ENCODE data around the gene LCN10. TPM values are rescaled to one million over a fixed set of nuclear protein-coding genes. Genes with fewer than 3 reads are reported as not detected.

Gene LCN10
- total and polyA plus RNA-seq, 2 of the 13 experiments (the other 11 are each of a cell fraction or from before 2014, with no cell fraction given): 0.53 to 0.61 TPM

DNA sequence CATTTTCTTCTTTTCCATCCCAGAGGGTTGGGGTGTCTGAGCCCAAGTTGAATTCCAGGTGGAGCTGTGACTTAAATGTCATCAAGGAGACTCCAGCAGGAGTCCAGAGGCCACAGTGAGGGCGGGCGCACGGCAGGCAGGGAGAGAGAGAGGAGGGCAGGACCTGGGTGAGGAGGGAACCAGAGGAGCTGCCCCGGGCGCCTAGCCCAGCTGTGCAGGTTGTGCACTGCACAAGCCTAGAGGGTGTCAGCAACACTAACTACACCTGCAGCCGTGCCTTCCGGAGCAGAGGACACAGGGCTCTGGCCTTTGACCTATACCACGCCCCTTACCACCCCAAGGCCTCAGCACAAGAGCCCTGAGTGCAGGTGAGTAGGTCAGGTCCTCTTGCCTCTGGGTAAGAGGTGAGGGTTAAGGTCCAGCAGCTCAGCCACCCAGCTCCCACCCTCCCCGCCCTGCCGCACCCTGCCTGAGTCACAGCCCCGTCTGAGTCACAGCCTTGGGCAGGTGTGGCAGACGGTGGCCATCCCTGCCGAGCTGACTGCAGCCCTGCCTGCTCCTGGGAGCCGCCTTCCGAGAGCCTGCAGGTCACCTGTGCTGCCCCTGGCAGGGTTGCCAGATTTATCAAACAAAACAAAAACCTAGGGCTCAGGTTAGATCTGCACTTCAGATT lies 49.1 kb downstream of the LCN10 start (continued):
- TF ChIP-seq, protein P1, sequence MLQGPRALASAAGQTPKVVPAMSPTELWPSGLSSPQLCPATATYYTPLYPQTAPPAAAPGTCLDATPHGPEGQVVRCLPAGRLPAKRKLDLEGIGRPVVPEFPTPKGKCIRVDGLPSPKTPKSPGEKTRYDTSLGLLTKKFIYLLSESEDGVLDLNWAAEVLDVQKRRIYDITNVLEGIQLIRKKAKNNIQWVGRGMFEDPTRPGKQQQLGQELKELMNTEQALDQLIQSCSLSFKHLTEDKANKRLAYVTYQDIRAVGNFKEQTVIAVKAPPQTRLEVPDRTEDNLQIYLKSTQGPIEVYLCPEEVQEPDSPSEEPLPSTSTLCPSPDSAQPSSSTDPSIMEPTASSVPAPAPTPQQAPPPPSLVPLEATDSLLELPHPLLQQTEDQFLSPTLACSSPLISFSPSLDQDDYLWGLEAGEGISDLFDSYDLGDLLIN (CRISPR knock-in tag; IDR thresholded peaks at IDR 0.05; ENCODE audit: borderline replicate concordance): no peak
- TF ChIP-seq, protein P2, sequence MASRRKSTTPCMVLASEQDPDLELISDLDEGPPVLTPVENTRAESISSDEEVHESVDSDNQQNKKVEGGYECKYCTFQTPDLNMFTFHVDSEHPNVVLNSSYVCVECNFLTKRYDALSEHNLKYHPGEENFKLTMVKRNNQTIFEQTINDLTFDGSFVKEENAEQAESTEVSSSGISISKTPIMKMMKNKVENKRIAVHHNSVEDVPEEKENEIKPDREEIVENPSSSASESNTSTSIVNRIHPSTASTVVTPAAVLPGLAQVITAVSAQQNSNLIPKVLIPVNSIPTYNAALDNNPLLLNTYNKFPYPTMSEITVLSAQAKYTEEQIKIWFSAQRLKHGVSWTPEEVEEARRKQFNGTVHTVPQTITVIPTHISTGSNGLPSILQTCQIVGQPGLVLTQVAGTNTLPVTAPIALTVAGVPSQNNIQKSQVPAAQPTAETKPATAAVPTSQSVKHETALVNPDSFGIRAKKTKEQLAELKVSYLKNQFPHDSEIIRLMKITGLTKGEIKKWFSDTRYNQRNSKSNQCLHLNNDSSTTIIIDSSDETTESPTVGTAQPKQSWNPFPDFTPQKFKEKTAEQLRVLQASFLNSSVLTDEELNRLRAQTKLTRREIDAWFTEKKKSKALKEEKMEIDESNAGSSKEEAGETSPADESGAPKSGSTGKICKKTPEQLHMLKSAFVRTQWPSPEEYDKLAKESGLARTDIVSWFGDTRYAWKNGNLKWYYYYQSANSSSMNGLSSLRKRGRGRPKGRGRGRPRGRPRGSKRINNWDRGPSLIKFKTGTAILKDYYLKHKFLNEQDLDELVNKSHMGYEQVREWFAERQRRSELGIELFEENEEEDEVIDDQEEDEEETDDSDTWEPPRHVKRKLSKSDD (CRISPR knock-in tag; IDR thresholded peaks at IDR 0.05; ENCODE audit: low read depth): peak; percentile 40; the same call in 1 of the 2 replicates
- TF ChIP-seq, protein P3, sequence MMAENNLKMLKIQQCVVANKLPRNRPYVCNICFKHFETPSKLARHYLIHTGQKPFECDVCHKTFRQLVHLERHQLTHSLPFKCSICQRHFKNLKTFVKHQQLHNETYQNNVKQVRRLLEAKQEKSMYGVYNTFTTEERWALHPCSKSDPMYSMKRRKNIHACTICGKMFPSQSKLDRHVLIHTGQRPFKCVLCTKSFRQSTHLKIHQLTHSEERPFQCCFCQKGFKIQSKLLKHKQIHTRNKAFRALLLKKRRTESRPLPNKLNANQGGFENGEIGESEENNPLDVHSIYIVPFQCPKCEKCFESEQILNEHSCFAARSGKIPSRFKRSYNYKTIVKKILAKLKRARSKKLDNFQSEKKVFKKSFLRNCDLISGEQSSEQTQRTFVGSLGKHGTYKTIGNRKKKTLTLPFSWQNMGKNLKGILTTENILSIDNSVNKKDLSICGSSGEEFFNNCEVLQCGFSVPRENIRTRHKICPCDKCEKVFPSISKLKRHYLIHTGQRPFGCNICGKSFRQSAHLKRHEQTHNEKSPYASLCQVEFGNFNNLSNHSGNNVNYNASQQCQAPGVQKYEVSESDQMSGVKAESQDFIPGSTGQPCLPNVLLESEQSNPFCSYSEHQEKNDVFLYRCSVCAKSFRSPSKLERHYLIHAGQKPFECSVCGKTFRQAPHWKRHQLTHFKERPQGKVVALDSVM (CRISPR knock-in tag; IDR thresholded peaks at IDR 0.05): no peak
- TF ChIP-seq THAP11 (CRISPR knock-in tag; IDR thresholded peaks at IDR 0.05) (no peak), ZNF143 (CRISPR knock-in tag; IDR thresholded peaks at IDR 0.05) (no peak), DNMT3B (CRISPR knock-in tag; conservative IDR thresholded peaks at IDR 0.05) (no peak), ZNF383 (CRISPR knock-in tag; IDR thresholded peaks at IDR 0.05; ENCODE audit: borderline replicate concordance) (no peak), TBX3 (IDR thresholded peaks at IDR 0.05; ENCODE audit: borderline replicate concordance) (no peak), RAD21 (CRISPR knock-in tag; IDR thresholded peaks at IDR 0.05) (no peak), SP5 (CRISPR knock-in tag; IDR thresholded peaks at IDR 0.05; ENCODE audit: borderline replicate concordance, low read depth) (peak; percentile 97), STAT5B (CRISPR knock-in tag; IDR thresholded peaks at IDR 0.05) (no peak), AGO1 (IDR thresholded peaks at IDR 0.05; ENCODE audit: low read depth, low read length, poor library complexity, severe bottlenecking) (no peak), RFXANK (CRISPR knock-in tag; IDR thresholded peaks at IDR 0.05) (no peak), ZNF674 (CRISPR knock-in tag; IDR thresholded peaks at IDR 0.05; ENCODE audit: low read depth) (no peak), MTF1 (CRISPR knock-in tag; IDR thresholded peaks at IDR 0.05) (no peak), CC2D1A (CRISPR knock-in tag; IDR thresholded peaks at IDR 0.05) (no peak), MYNN (CRISPR knock-in tag; IDR thresholded peaks at IDR 0.05; ENCODE audit: low read depth) (no peak), RNF2 (conservative IDR thresholded peaks at IDR 0.05; ENCODE audit: low read depth) (no peak), RARA (CRISPR knock-in tag; IDR thresholded peaks at IDR 0.05) (peak; percentile 99), ATF7 (IDR thresholded peaks at IDR 0.05) (no peak), ATF7 (CRISPR knock-in tag; IDR thresholded peaks at IDR 0.05) (no peak)
- TF ChIP-seq, protein P4, sequence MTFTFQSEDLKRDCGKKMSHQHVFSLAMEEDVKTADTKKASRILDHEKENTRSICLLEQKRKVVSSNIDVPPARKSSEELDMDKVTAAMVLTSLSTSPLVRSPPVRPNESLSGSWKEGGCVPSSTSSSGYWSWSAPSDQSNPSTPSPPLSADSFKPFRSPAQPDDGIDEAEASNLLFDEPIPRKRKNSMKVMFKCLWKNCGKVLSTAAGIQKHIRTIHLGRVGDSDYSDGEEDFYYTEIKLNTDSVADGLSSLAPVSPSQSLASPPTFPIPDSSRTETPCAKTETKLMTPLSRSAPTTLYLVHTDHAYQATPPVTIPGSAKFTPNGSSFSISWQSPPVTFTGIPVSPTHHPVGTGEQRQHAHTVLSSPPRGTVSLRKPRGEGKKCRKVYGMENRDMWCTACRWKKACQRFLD (CRISPR knock-in tag; IDR thresholded peaks at IDR 0.05; ENCODE audit: borderline replicate concordance): no peak
- TF ChIP-seq, protein P5, sequence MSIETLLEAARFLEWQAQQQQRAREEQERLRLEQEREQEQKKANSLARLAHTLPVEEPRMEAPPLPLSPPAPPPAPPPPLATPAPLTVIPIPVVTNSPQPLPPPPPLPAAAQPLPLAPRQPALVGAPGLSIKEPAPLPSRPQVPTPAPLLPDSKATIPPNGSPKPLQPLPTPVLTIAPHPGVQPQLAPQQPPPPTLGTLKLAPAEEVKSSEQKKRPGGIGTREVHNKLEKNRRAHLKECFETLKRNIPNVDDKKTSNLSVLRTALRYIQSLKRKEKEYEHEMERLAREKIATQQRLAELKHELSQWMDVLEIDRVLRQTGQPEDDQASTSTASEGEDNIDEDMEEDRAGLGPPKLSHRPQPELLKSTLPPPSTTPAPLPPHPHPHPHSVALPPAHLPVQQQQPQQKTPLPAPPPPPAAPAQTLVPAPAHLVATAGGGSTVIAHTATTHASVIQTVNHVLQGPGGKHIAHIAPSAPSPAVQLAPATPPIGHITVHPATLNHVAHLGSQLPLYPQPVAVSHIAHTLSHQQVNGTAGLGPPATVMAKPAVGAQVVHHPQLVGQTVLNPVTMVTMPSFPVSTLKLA (IDR thresholded peaks at IDR 0.05): no peak
